H9 (cell line): ENCODE data around the gene IFNK. TPM values are rescaled to one million over a fixed set of nuclear protein-coding genes. Genes with fewer than 3 reads are reported as not detected.

Experiments
- DNase-seq: peaks from one replicate; pipeline ENCODE4 v3.0.0-alpha.2; 2017
- H2AFZ ChIP-seq: one replicate; pipeline ENCODE4 v1.6.1; 2013; ENCODE audit warnings: mild to moderate bottlenecking, low read length, control low read depth, moderate library complexity
- H2AK5ac ChIP-seq: 2 replicates; pipeline ENCODE4 v1.6.1; 2013; ENCODE audit warnings: low read length, control low read depth, mixed read lengths; ENCODE audit not compliant: insufficient read length
- H2BK120ac ChIP-seq: one replicate; pipeline ENCODE4 v1.6.1; 2013; ENCODE audit warnings: low read depth, mild to moderate bottlenecking, low read length, control low read depth, inconsistent platforms; ENCODE audit not compliant: poor library complexity, severe bottlenecking
- H2BK12ac ChIP-seq: 2 replicates; pipeline ENCODE4 v1.6.1; 2013; ENCODE audit warnings: low read length, control low read depth, mixed read lengths, low read depth; ENCODE audit not compliant: insufficient read length
- H2BK15ac ChIP-seq: 2 replicates; pipeline ENCODE4 v1.6.1; 2013; ENCODE audit warnings: low read depth, low read length, control low read depth
- H2BK20ac ChIP-seq: one replicate; pipeline ENCODE4 v1.6.1; 2013; ENCODE audit warnings: low read depth, mild to moderate bottlenecking, low read length, control low read depth, inconsistent platforms; ENCODE audit not compliant: poor library complexity, severe bottlenecking
- H2BK5ac ChIP-seq: 2 replicates; pipeline ENCODE4 v1.6.1; 2013; ENCODE audit warnings: low read length, control low read depth, mixed read lengths; ENCODE audit not compliant: insufficient read length
- H3K14ac ChIP-seq: 2 replicates; pipeline ENCODE4 v1.6.1; 2013; ENCODE audit warnings: low read length, control low read depth; ENCODE audit not compliant: insufficient read depth
- H3K18ac ChIP-seq: 2 replicates; pipeline ENCODE4 v1.6.1; 2013; ENCODE audit warnings: low read depth, mild to moderate bottlenecking, mixed read lengths, low read length, control low read depth; ENCODE audit not compliant: insufficient read length
- H3K23ac ChIP-seq: 2 replicates; pipeline ENCODE4 v1.6.1; 2013; ENCODE audit warnings: low read length, control low read depth, mixed read lengths, low read depth; ENCODE audit not compliant: insufficient read length
- H3K23me2 ChIP-seq: 2 replicates; pipeline ENCODE4 v1.6.1; 2013; ENCODE audit warnings: low read depth, mild to moderate bottlenecking, mixed read lengths, low read length, control low read depth; ENCODE audit not compliant: insufficient read length, poor library complexity, severe bottlenecking
- H3K27ac ChIP-seq: 2 replicates; pipeline ENCODE4 v1.5.1; 2013; ENCODE audit warnings: low read length, control low read depth, mixed read lengths, low read depth; ENCODE audit not compliant: insufficient read length
- H3K27me3 ChIP-seq: 2 replicates; pipeline ENCODE4 v1.6.1; 2013; ENCODE audit warnings: low read length, control low read depth, inconsistent platforms; ENCODE audit not compliant: insufficient read depth
- H3K4ac ChIP-seq: 2 replicates; pipeline ENCODE4 v1.6.1; 2013; ENCODE audit warnings: low read depth, mild to moderate bottlenecking, control low read depth, inconsistent platforms, low read length, moderate library complexity
- H3K4me1 ChIP-seq: 2 replicates; pipeline ENCODE4 v1.6.1; 2013; ENCODE audit warnings: low read length, control low read depth, inconsistent platforms; ENCODE audit not compliant: insufficient read depth
- H3K4me2 ChIP-seq: 2 replicates; pipeline ENCODE4 v1.6.1; 2013; ENCODE audit warnings: low read length, control low read depth, mixed read lengths; ENCODE audit not compliant: insufficient read length, insufficient read depth
- H3K56ac ChIP-seq: 2 replicates; pipeline ENCODE4 v1.6.1; 2013; ENCODE audit warnings: low read depth, mild to moderate bottlenecking, mixed read lengths, low read length, control low read depth; ENCODE audit not compliant: insufficient read length
- H3K79me1 ChIP-seq: 2 replicates; pipeline ENCODE4 v1.6.1; 2013; ENCODE audit warnings: low read depth, mild to moderate bottlenecking, moderate library complexity, low read length, control low read depth, inconsistent platforms; ENCODE audit not compliant: insufficient read depth, poor library complexity, severe bottlenecking
- H3K79me2 ChIP-seq: 2 replicates; pipeline ENCODE4 v1.6.1; 2013; ENCODE audit warnings: low read length, control low read depth, inconsistent platforms; ENCODE audit not compliant: insufficient read depth
- H3K9ac ChIP-seq: 2 replicates; pipeline ENCODE4 v1.6.1; 2013; ENCODE audit warnings: low read length, control low read depth, mixed read lengths; ENCODE audit not compliant: insufficient read length; ENCODE audit errors: extremely low read depth
- H3K9me3 ChIP-seq: one replicate; pipeline ENCODE4 v1.6.1; 2013; ENCODE audit warnings: low read depth, low read length, inconsistent platforms; ENCODE audit not compliant: control insufficient read depth
- H3T11ph ChIP-seq: one replicate; pipeline ENCODE4 v1.6.1; 2013; ENCODE audit warnings: mild to moderate bottlenecking, low read length, control low read depth, inconsistent platforms
- H4K20me1 ChIP-seq: one replicate; pipeline ENCODE4 v1.6.1; 2013; ENCODE audit not compliant: control insufficient read depth, insufficient read length, insufficient read depth
- H4K5ac ChIP-seq: 2 replicates; pipeline ENCODE4 v1.6.1; 2013; ENCODE audit warnings: low read depth, mild to moderate bottlenecking, mixed read lengths, low read length, control low read depth; ENCODE audit not compliant: insufficient read length
- H4K8ac ChIP-seq: replicated peaks from 2 replicates; pipeline ENCODE4 v1.6.1; 2013; ENCODE audit warnings: low read length, control low read depth, mixed read lengths, low read depth; ENCODE audit not compliant: insufficient read length
- H4K91ac ChIP-seq: 2 replicates; pipeline ENCODE4 v1.6.1; 2013; ENCODE audit warnings: low read depth, mild to moderate bottlenecking, moderate library complexity, mixed read lengths, low read length, control low read depth; ENCODE audit not compliant: insufficient read length
- H3K27ac Mint-ChIP-seq, 3 experiments: 2 replicates in 2 of 3; 3 replicates in 1 of 3; pipeline ENCODE4 v1.8.0; 2020 to 2021; ENCODE audit warnings: mixed read lengths in 3 of 3, mild to moderate bottlenecking in 1 of 3, moderate library complexity in 1 of 3
- H3K27me3 Mint-ChIP-seq: 2 replicates; pipeline ENCODE4 v1.8.0; 2021; ENCODE audit warnings: low read depth, mild to moderate bottlenecking, moderate library complexity, mixed read lengths
- H3K36me3 Mint-ChIP-seq, 3 experiments: 2 replicates in 2 of 3; 3 replicates in 1 of 3; pipeline ENCODE4 v1.8.0; 2020 to 2021; ENCODE audit warnings: low read depth in 3 of 3, mixed read lengths in 3 of 3; ENCODE audit not compliant: insufficient read depth in 1 of 3
- H3K4me1 Mint-ChIP-seq, 2 experiments: 2 replicates each; pipeline ENCODE4 v1.8.0; 2020; ENCODE audit warnings: mixed read lengths in 2 of 2
- H3K4me3 Mint-ChIP-seq, 2 experiments: 2 replicates in 1 of 2; 3 replicates in 1 of 2; pipeline ENCODE4 v1.8.0; 2020 to 2021; ENCODE audit warnings: mild to moderate bottlenecking in 2 of 2, mixed read lengths in 2 of 2, moderate library complexity in 1 of 2
- H3K9me3 Mint-ChIP-seq, 2 experiments: 2 replicates in 1 of 2; 3 replicates in 1 of 2; pipeline ENCODE4 v1.8.0; 2020; ENCODE audit warnings: mild to moderate bottlenecking in 2 of 2, mixed read lengths in 2 of 2, moderate library complexity in 1 of 2
- total RNA-seq: library from RNA; stranded (reverse); gene quantifications from 2 replicates; pipeline ENCODE4 v1.2.1, GENCODE V29; 2021
- TF ChIP-seq, protein P1 (sequence below): fragments of 200-600 bp; sonication (generic); conservative IDR thresholded peaks from 3 replicates; pipeline ENCODE4 v1.8.0; 2021; ENCODE audit warnings: antibody characterized with exemption, mild to moderate bottlenecking

IFNK gene
- total RNA-seq, 1 experiment from 2014 or later, result not detected

DNA sequence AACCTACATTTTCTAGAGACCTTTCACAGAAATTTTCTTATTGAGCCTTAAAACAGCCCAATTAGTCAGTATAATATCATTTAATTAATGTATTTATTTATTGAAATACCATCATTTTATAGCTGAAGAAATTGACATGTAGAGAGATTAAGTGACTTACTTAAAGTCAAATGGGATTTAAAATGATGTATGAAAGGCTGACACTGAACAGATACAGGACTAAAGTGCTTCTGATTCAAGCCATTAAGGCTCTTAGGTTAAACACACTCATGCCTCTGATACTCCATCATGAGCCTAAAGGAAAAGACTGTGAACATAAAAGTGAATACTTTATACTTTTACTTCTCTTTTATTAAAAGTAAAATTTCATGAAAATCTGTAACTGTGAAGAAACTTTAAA is 36.4 kb downstream of the IFNK start:
- H2AFZ ChIP-seq, result no peak overlapping the region
- H2BK120ac ChIP-seq, result no peak overlapping the region
- no peak overlapping the region for H3K14ac ChIP-seq
- H3K79me2 ChIP-seq, result no peaks in the 10 kb centered on the region
- H3K4ac ChIP-seq, result no peak overlapping the region
- no peak overlapping the region for H3K18ac ChIP-seq
- H3K4me1 Mint-ChIP-seq, result no peaks in the 10 kb centered on the region
- H3K23me2 ChIP-seq, result no peaks in the 10 kb centered on the region
- H3K27ac ChIP-seq, result no peak overlapping the region
- no peak overlapping the region for H3K9ac ChIP-seq
- TF ChIP-seq, protein P1, sequence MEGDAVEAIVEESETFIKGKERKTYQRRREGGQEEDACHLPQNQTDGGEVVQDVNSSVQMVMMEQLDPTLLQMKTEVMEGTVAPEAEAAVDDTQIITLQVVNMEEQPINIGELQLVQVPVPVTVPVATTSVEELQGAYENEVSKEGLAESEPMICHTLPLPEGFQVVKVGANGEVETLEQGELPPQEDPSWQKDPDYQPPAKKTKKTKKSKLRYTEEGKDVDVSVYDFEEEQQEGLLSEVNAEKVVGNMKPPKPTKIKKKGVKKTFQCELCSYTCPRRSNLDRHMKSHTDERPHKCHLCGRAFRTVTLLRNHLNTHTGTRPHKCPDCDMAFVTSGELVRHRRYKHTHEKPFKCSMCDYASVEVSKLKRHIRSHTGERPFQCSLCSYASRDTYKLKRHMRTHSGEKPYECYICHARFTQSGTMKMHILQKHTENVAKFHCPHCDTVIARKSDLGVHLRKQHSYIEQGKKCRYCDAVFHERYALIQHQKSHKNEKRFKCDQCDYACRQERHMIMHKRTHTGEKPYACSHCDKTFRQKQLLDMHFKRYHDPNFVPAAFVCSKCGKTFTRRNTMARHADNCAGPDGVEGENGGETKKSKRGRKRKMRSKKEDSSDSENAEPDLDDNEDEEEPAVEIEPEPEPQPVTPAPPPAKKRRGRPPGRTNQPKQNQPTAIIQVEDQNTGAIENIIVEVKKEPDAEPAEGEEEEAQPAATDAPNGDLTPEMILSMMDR, result no peak
- peaks cover 6 to 40% (median 40%) of the 10 kb centered on the region in 3 experiments; a peak in 5 of 7 replicates for H3K36me3 Mint-ChIP-seq
- H3K27me3 ChIP-seq, result no peaks in the 10 kb centered on the region
- H4K8ac ChIP-seq, result no peak overlapping the region
- H2AK5ac ChIP-seq, result no peak overlapping the region
- no peak overlapping the region for H3K23ac ChIP-seq
- H3K9me3 Mint-ChIP-seq, result no peaks in the 10 kb centered on the region
- H3K4me2 ChIP-seq, result no peak overlapping the region
- no peak overlapping the region for H3K27ac Mint-ChIP-seq
- no peak overlapping the region for H2BK5ac ChIP-seq
- H4K20me1 ChIP-seq, result no peaks in the 10 kb centered on the region
- no peak for DNase-seq
- no peaks in the 10 kb centered on the region for H3K79me1 ChIP-seq
- H4K91ac ChIP-seq, result no peak overlapping the region
- no peaks in the 10 kb centered on the region for H3K4me1 ChIP-seq
- H2BK20ac ChIP-seq, result no peak overlapping the region
- H4K5ac ChIP-seq, result no peak overlapping the region
- no peaks in the 10 kb centered on the region for H3K9me3 ChIP-seq
- H3K4me3 Mint-ChIP-seq, result no peak overlapping the region
- H3K56ac ChIP-seq, result no peak overlapping the region
- H3K27me3 Mint-ChIP-seq, result no peaks in the 10 kb centered on the region
- H2BK12ac ChIP-seq, result no peak overlapping the region
- H2BK15ac ChIP-seq, result no peak overlapping the region
- no peak overlapping the region for H3T11ph ChIP-seq
